ENCODE data around the gene ITPKB.

- TF ChIP-seq CTCF (IDR thresholded peaks at IDR 0.05) (no peak), REST (IDR thresholded peaks at IDR 0.05; ENCODE audit: low read depth, low read length) (no peak), GABPA (IDR thresholded peaks at IDR 0.05; ENCODE audit: low read depth) (no peak), EP300 (IDR thresholded peaks at IDR 0.05; ENCODE audit: borderline replicate concordance in 1 of 2, low read depth in 1 of 2, low read length in 1 of 2) (no peak), TEAD4 (IDR thresholded peaks at IDR 0.05; ENCODE audit: borderline replicate concordance, insufficient read depth) (no peak), SIN3A (IDR thresholded peaks at IDR 0.05; ENCODE audit: borderline replicate concordance, low read depth, low read length) (no peak), RAD21 (IDR thresholded peaks at IDR 0.05; ENCODE audit: low read length) (no peak), EZH2phosphoT487 (IDR thresholded peaks at IDR 0.05; ENCODE audit: borderline replicate concordance, low read depth) (no peak), TAF1 (IDR thresholded peaks at IDR 0.05; ENCODE audit: borderline replicate concordance, low read depth, low read length) (no peak), POLR2AphosphoS5 (IDR thresholded peaks at IDR 0.05; ENCODE audit: low read depth, low read length) (no peak), USF2 (IDR thresholded peaks at IDR 0.05; ENCODE audit: borderline replicate concordance, low read depth, low read length) (no peak), MEF2A (IDR thresholded peaks at IDR 0.05; ENCODE audit: borderline replicate concordance, low read depth) (no peak)
Observed at GRCh38 chr1:226636847-226637096, 102.3 kb downstream of the ITPKB start.
